HCT116 (cell line): ENCODE measurements around the gene FDXACB1. TPM values are rescaled to one million over a fixed set of nuclear protein-coding genes. Genes with fewer than 3 reads are reported as not detected.

Experiments
- ATAC-seq: fragments of 200-7000 bp; cut with Tn5 transposase; 2 replicates; pipeline ENCODE4 v1.9.1; 2020; ENCODE audit warnings: mild to moderate bottlenecking, moderate library complexity
- BruUV-seq: library from RNA; stranded (reverse); fragments of 400-500 nt; replicated peaks from 2 replicates; lab custom pipeline; 2021; lab: Mats Ljungman, UMichigan
- CTCF ChIA-PET: fragments of 300-600 bp; sonication (Branson Sonifier 250); formaldehyde crosslinking; loops from one replicate; lab custom pipeline; 2021; ENCODE audit warnings: antibody characterized with exemption; lab: Charles Lee
- POLR2A ChIA-PET: fragments of 300-600, 350-600 bp; sonication (Branson Sonifier 250); formaldehyde crosslinking; loops from one replicate; lab custom pipeline; 2021; ENCODE audit warnings: antibody characterized with exemption; lab: Charles Lee
- RAD21 ChIA-PET, 2 experiments: fragments of 300-600 bp; sonication (Branson Sonifier 250); formaldehyde crosslinking; loops; one replicate each; lab custom pipeline; 2023; ENCODE audit warnings: low total read pairs in 2 of 2; ENCODE audit not compliant: uncharacterized antibody in 2 of 2, unreplicated experiment in 2 of 2, low non-redundant PET in 1 of 2; lab: Charles Lee
- DNase-seq: peaks from one replicate; pipeline ENCODE4 v3.0.0-alpha.2; 2010; ENCODE audit warnings: low read depth, low spot score
- H2AFZ ChIP-seq: fragments of 200-600 bp; shearing (Covaris generic), sonication (generic); 2 replicates; pipeline ENCODE4 v1.6.1; 2017; ENCODE audit warnings: low read depth, mixed run types, mixed read lengths, antibody characterized with exemption, low read length; ENCODE audit not compliant: poor library complexity, severe bottlenecking
- H3K27ac ChIP-seq: 2 replicates; pipeline ENCODE4 v1.5.1; 2012; ENCODE audit warnings: low read depth, low read length
- H3K27me3 ChIP-seq: fragments of 200-600 bp; sonication (generic); 2 replicates; pipeline ENCODE4 v1.6.1; 2016; ENCODE audit warnings: mixed run types, low read length, mixed read lengths; ENCODE audit not compliant: insufficient read depth
- H3K36me3 ChIP-seq, 2 experiments: fragments of 200-500 bp in 1 of 2; fragments of 200-600 bp in 1 of 2; sonication (Bioruptor generic) in 1 of 2; sonication (generic) in 1 of 2; 2 replicates each; pipeline versions ENCODE4 v1.5.1 to v1.6.1; 2014 to 2016; ENCODE audit warnings: low read length in 2 of 2, inconsistent platforms in 1 of 2, mixed read lengths in 1 of 2, mixed run types in 1 of 2; ENCODE audit not compliant: insufficient read depth in 2 of 2, control insufficient read depth in 1 of 2
- H3K4me1 ChIP-seq, 2 experiments: fragments of 200-600 bp in 1 of 2; sonication (generic) in 1 of 2; 2 replicates each; pipeline versions ENCODE4 v1.5.1 to v1.6.1; 2012 to 2017; ENCODE audit warnings: low read length in 2 of 2, inconsistent platforms in 1 of 2, mild to moderate bottlenecking in 1 of 2, mixed read lengths in 1 of 2, mixed run types in 1 of 2, moderate library complexity in 1 of 2; ENCODE audit not compliant: insufficient read depth in 2 of 2, control insufficient read depth in 1 of 2
- H3K4me2 ChIP-seq: fragments of 200-600 bp; sonication (generic); 2 replicates; pipeline ENCODE4 v1.6.1; 2017; ENCODE audit warnings: mixed run types, low read length, mixed read lengths
- H3K4me3 ChIP-seq, 2 experiments: fragments of 200-600 bp in 1 of 2; sonication (generic) in 1 of 2; replicated peaks in 1 of 2; 2 replicates each; pipeline ENCODE4 v1.5.1; 2011 to 2016; ENCODE audit warnings: low read length in 2 of 2, control low read depth in 1 of 2, low read depth in 1 of 2, mild to moderate bottlenecking in 1 of 2, mixed read lengths in 1 of 2, mixed run types in 1 of 2
- H3K79me2 ChIP-seq: fragments of 200-600 bp; sonication (generic); 2 replicates; pipeline ENCODE4 v1.6.1; 2017; ENCODE audit warnings: mild to moderate bottlenecking, mixed run types, low read length, moderate library complexity, mixed read lengths; ENCODE audit not compliant: insufficient read depth
- H3K9ac ChIP-seq: fragments of 200-600 bp; sonication (generic); 2 replicates; pipeline ENCODE4 v1.6.1; 2016; ENCODE audit warnings: low read length, mixed read lengths
- H3K9me2 ChIP-seq: fragments of 200-600 bp; sonication (generic), shearing (Covaris generic); 2 replicates; pipeline ENCODE4 v1.6.1; 2017; ENCODE audit warnings: mixed run types, mild to moderate bottlenecking, moderate library complexity; ENCODE audit not compliant: insufficient read depth
- H3K9me3 ChIP-seq, 2 experiments: fragments of 200-500 bp in 1 of 2; fragments of 200-600 bp in 1 of 2; sonication (Bioruptor generic) in 1 of 2; sonication (generic) in 1 of 2; 2 replicates each; pipeline ENCODE4 v1.6.1; 2014 to 2017; ENCODE audit warnings: low read length in 2 of 2, mixed read lengths in 2 of 2, inconsistent platforms in 1 of 2, low read depth in 1 of 2, mild to moderate bottlenecking in 1 of 2, mixed run types in 1 of 2, moderate library complexity in 1 of 2; ENCODE audit not compliant: control insufficient read depth in 1 of 2, insufficient read depth in 1 of 2
- H4K20me1 ChIP-seq: fragments of 200-600 bp; sonication (generic), shearing (Covaris generic); 2 replicates; pipeline ENCODE4 v1.6.1; 2017; ENCODE audit warnings: mixed run types, mild to moderate bottlenecking, moderate library complexity; ENCODE audit not compliant: insufficient read depth
- CBX3 ChIP-seq: IDR thresholded peaks from 2 replicates; pipeline ENCODE4 v1.6.1; 2012; ENCODE audit warnings: low read depth
- EGR1 ChIP-seq: IDR thresholded peaks from 2 replicates; pipeline ENCODE4 v1.6.1; 2012; ENCODE audit warnings: low read depth
- EZH2phosphoT487 ChIP-seq: fragments of 200-600 bp; IDR thresholded peaks from 2 replicates; pipeline ENCODE4 v1.6.1; 2018; ENCODE audit warnings: antibody characterized with exemption, borderline replicate concordance
- JUND ChIP-seq: IDR thresholded peaks from 2 replicates; pipeline ENCODE4 v1.6.1; 2012
- SIN3A ChIP-seq: IDR thresholded peaks from 2 replicates; pipeline ENCODE4 v1.6.1; 2012; ENCODE audit warnings: low read depth
- ZFX ChIP-seq: fragments of 450-650 bp; IDR thresholded peaks from 2 replicates; pipeline ENCODE4 v1.6.1; 2017
- intact Hi-C: fragments of 100-400 bp; cut with micrococcal nuclease; formaldehyde crosslinking; loops from 2 replicates; pipeline ENCODE4 v1.10.0; 2022
- total RNA-seq: library from RNA; stranded (reverse); gene quantifications from one replicate; pipeline ENCODE4 v1.2.1, GENCODE V29; 2021; ENCODE audit not compliant: unreplicated experiment
- TF ChIP-seq, protein P1 (sequence below): IDR thresholded peaks from 2 replicates; pipeline ENCODE4 v1.6.1; 2012
- TF ChIP-seq, protein P2 (sequence below): IDR thresholded peaks from 2 replicates; pipeline ENCODE4 v1.6.1; 2012; ENCODE audit warnings: low read depth

Gene FDXACB1
- total RNA-seq, 1 experiment from 2014 or later = 3.8 TPM

DNA sequence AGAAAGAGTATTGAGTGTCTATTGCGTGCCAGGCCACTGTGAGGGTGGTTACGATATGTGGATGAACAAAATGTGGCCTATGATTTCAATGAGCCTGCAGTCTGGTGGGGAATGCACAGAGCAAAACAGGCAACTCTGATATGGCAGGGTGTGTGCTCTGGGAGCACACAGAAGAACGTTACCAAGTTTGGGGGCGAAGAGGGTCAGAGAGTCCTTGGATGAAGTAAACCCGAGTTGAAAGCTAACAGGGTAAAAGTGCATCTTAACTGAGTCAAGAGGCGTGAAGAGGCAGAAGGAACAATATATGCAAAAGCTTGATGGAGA, 634 bp upstream of the FDXACB1 start:
- Histone ChIP-seq H3K9me2 (no peaks in the 10 kb centered on the region), H3K79me2 (0 out of 2 replicates have a peak, but pooled peaks cover 4% of the 10 kb centered on the region), H3K4me2 (peak overlapping the region; percentile 90), H3K9ac (peak overlapping the region; percentile 86)
- CTCF ChIA-PET = no interaction called here
- RAD21 ChIA-PET = no interaction called here
- intact Hi-C loops = loop anchor here (1.0 to 5.0 kb wide), 3 partner anchors 103 to 283 kb away; partner anchors contain the start of genes IL18, SDHD and TIMM8B
- TSS peak; percentile 92 for BruUV-seq
- TF ChIP-seq EGR1 (no peak), ZFX (0 out of 2 replicates have a peak, but pooled peaks have one; percentile 34)
- TF ChIP-seq, all 23 proteins: peak for 1
- POLR2A ChIA-PET = interaction anchor here (1.7 kb wide), 1 partner anchor 39 kb away, joined by 3 read pairs; the partner anchor contains the start of gene C11orf52
- Histone ChIP-seq H3K9me3 (no peaks in the 10 kb centered on the region), H4K20me1 (no peaks in the 10 kb centered on the region), H3K4me3 (peak overlapping the region; percentile 83 to 91), H2AFZ (no peak overlapping the region), H3K27me3 (no peaks in the 10 kb centered on the region), H3K36me3 (peaks cover 0 to 9% of the 10 kb centered on the region in 2 experiments; a peak in 1 of 4 replicates), H3K4me1 (peaks cover 3 to 15% of the 10 kb centered on the region in 2 experiments; a peak in 3 of 4 replicates), H3K27ac (peak overlapping the region; percentile 65)
- DNase-seq (no peak), ATAC-seq (peak; percentile 11)

GRCh38 chr11:111878385-111878848, 548 bp downstream of the FDXACB1 start:
- peak overlapping the region; percentile 83 to 91 for H3K4me3 ChIP-seq
- peak; percentile 21 for ATAC-seq
- CTCF ChIA-PET = interaction anchor here (1.2 kb wide), 1 partner anchor 104 kb away, joined by 4 read pairs; no protein-coding TSS in a partner anchor

More at GRCh38 chr11:111878385-111878848, 548 bp downstream of the FDXACB1 start:
- no peaks in the 10 kb centered on the region for H4K20me1 ChIP-seq
- H3K79me2 ChIP-seq = 0 out of 2 replicates have a peak, but pooled peaks cover 4% of the 10 kb centered on the region
- peak overlapping the region; percentile 90 for H3K4me2 ChIP-seq
- BruUV-seq = TSS peak; percentile 80
- no peaks in the 10 kb centered on the region for H3K27me3 ChIP-seq
- ChIA-PET RAD21 (no interaction called here), POLR2A (no interaction called here)
- peak overlapping the region; percentile 88 for H2AFZ ChIP-seq
- peaks cover 3 to 15% of the 10 kb centered on the region in 2 experiments; a peak in 3 of 4 replicates for H3K4me1 ChIP-seq
- H3K27ac ChIP-seq = peak overlapping the region; percentile 65
- intact Hi-C loops = loop anchor here (2.0 to 5.0 kb wide), 2 partner anchors 208 to 284 kb away; partner anchors contain the start of genes IL18, SDHD and TIMM8B
- peak; percentile 3 for DNase-seq
- H3K9me3 ChIP-seq = no peaks in the 10 kb centered on the region
- peaks cover 0 to 9% of the 10 kb centered on the region in 2 experiments; a peak in 1 of 4 replicates for H3K36me3 ChIP-seq
- no peaks in the 10 kb centered on the region for H3K9me2 ChIP-seq
- no peak for TF ChIP-seq CBX3
- TF ChIP-seq, protein P1, sequence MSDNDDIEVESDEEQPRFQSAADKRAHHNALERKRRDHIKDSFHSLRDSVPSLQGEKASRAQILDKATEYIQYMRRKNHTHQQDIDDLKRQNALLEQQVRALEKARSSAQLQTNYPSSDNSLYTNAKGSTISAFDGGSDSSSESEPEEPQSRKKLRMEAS = 0 out of 2 replicates have a peak, but pooled peaks have one; percentile 82
- TF ChIP-seq JUND = peak; percentile 12; the same call in 1 of the 2 replicates
- no peak for TF ChIP-seq EZH2phosphoT487
- no peak for TF ChIP-seq SIN3A
- TF ChIP-seq, protein P2, sequence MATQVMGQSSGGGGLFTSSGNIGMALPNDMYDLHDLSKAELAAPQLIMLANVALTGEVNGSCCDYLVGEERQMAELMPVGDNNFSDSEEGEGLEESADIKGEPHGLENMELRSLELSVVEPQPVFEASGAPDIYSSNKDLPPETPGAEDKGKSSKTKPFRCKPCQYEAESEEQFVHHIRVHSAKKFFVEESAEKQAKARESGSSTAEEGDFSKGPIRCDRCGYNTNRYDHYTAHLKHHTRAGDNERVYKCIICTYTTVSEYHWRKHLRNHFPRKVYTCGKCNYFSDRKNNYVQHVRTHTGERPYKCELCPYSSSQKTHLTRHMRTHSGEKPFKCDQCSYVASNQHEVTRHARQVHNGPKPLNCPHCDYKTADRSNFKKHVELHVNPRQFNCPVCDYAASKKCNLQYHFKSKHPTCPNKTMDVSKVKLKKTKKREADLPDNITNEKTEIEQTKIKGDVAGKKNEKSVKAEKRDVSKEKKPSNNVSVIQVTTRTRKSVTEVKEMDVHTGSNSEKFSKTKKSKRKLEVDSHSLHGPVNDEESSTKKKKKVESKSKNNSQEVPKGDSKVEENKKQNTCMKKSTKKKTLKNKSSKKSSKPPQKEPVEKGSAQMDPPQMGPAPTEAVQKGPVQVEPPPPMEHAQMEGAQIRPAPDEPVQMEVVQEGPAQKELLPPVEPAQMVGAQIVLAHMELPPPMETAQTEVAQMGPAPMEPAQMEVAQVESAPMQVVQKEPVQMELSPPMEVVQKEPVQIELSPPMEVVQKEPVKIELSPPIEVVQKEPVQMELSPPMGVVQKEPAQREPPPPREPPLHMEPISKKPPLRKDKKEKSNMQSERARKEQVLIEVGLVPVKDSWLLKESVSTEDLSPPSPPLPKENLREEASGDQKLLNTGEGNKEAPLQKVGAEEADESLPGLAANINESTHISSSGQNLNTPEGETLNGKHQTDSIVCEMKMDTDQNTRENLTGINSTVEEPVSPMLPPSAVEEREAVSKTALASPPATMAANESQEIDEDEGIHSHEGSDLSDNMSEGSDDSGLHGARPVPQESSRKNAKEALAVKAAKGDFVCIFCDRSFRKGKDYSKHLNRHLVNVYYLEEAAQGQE = no peak
- TF ChIP-seq, all 23 proteins: peak for 2
- H3K9ac ChIP-seq = peak overlapping the region; percentile 86
